Measurements from ENCODE around the gene CELF5. TPM values are rescaled to one million over a fixed set of nuclear protein-coding genes. Genes with fewer than 3 reads are reported as not detected.

CELF5 gene
- total RNA-seq, 2 experiments from 2014 or later, result 0.20 to 0.56 TPM

DNA sequence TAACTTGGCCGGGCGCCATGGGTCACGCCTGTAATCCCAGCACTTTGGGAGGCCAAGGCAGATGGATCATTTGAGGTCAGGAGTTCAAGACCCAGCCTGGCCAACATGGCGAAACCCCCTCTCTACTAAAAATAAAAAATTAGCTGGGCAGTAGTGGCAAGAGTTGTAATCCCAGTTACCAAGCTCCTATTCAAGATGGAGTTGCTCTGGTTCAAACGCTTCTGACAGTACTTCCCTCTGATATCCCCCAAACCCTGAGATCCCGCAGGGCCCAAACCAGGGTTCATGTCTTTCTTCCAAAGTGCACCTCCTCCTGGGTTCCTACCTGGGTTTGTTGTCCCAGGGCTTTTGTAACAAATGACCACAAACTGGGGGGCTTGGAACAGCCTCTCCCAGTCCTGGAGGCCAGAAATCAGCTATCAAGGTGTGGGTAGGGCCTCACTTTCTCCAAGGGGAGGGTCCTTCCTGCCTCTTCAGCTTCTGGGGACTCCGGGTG is 13.7 kb downstream of the CELF5 start:
- ChIA-PET POLR2A (no interaction called here), CTCF (interaction anchor here (1.8 kb wide), 1 partner anchor 67 kb away, joined by 7 read pairs; no protein-coding TSS in a partner anchor)
- TF ChIP-seq, protein P1, sequence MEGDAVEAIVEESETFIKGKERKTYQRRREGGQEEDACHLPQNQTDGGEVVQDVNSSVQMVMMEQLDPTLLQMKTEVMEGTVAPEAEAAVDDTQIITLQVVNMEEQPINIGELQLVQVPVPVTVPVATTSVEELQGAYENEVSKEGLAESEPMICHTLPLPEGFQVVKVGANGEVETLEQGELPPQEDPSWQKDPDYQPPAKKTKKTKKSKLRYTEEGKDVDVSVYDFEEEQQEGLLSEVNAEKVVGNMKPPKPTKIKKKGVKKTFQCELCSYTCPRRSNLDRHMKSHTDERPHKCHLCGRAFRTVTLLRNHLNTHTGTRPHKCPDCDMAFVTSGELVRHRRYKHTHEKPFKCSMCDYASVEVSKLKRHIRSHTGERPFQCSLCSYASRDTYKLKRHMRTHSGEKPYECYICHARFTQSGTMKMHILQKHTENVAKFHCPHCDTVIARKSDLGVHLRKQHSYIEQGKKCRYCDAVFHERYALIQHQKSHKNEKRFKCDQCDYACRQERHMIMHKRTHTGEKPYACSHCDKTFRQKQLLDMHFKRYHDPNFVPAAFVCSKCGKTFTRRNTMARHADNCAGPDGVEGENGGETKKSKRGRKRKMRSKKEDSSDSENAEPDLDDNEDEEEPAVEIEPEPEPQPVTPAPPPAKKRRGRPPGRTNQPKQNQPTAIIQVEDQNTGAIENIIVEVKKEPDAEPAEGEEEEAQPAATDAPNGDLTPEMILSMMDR (IDR thresholded peaks at IDR 0.05), result no peak
- no peak for ATAC-seq
- no peak for DNase-seq
- Mint-ChIP-seq H3K27me3 (no peaks in the 10 kb centered on the region), H3K9me3 (no peaks in the 10 kb centered on the region), H3K27ac (no peak overlapping the region), H3K4me1 (ENCODE audit: low read depth) (no peaks in the 10 kb centered on the region), H3K4me3 (no peak overlapping the region), H3K36me3 (ENCODE audit: low read depth) (no peaks in the 10 kb centered on the region)
- intact Hi-C loops (cut with micrococcal nuclease), result no loop called here

DNA sequence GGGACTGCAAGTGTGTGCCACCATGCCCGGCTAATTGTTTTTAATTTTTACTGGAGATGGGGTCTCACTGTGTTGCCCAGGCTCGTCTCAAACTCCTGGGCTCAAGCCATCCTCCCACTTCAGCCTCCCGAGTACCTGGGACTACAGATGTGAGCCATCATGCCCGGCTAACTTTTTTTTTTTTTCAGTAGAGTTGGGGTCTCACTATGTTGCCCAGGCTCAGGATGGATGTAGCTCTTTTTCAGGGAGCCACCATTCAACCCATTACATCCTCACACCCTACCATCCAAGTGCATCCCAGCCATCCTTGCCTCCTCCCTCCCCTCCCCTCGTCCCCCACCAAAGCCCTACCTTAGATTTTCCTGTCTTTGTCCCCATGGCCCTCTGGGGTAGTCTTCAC is 14.9 kb downstream of the CELF5 start:
- TF ChIP-seq, protein P1 (IDR thresholded peaks at IDR 0.05), result no peak
- no peaks in the 10 kb centered on the region for H3K4me1 Mint-ChIP-seq (ENCODE audit: low read depth)
- CTCF ChIA-PET, result interaction anchor here (0.8 to 1.8 kb wide), 2 partner anchors 10 to 66 kb away, joined by 3 to 7 read pairs; no protein-coding TSS in a partner anchor
- H3K4me3 Mint-ChIP-seq, result no peak overlapping the region
- H3K36me3 Mint-ChIP-seq (ENCODE audit: low read depth), result no peaks in the 10 kb centered on the region
- no peak overlapping the region for H3K27ac Mint-ChIP-seq
- ATAC-seq (no peak), DNase-seq (no peak)
- H3K9me3 Mint-ChIP-seq, result no peaks in the 10 kb centered on the region
- POLR2A ChIA-PET, result no interaction called here
- no peaks in the 10 kb centered on the region for H3K27me3 Mint-ChIP-seq
- intact Hi-C loops (cut with micrococcal nuclease), result no loop called here

DNA sequence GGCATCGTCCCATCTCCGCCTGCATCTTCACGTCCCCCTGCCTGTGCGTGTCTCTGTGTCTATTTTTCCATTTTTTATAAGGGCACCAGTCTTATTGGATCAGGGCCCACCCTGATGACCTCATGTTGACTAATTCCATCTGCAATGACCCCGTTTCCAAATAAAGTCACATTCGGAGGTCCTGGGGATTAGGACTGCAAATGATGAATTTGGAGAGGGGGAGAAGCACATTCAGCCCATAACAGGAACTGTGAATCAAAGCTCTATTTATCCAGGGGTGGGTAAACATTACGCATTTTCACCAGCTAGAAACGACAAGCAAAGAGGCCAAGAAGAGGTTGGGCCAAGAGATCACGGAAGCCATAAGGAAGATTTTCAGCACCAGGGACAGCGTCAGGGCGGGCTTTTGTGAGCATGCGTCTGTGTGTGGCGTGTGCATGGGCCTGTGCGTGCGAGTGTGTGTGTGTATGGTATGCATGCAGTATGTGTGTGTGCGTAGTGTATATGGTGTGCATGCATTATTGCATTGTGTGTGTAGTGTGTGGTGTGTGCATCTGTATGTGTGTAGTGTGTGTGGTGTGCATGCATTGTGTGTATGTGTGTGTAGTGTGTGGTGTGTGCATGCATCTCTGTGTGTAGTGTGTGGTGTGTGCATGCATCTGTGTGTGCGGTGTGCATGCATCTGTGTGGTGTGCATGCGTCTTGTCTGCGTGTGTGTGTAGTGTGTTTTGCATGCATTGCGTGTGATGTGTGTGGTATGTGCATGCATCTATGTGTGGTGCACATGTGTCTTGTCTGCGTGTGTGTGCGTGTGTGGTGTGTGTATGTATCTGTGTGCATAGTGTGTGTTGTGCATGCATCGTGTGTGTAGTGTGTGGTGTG is 19.6 kb downstream of the CELF5 start:
- TF ChIP-seq, protein P1 (IDR thresholded peaks at IDR 0.05), result no peak
- DNase-seq, result peak; percentile 65
- ChIA-PET POLR2A (no interaction called here), CTCF (no interaction called here)
- H3K27ac Mint-ChIP-seq, result no peak overlapping the region
- H3K9me3 Mint-ChIP-seq, result no peaks in the 10 kb centered on the region
- H3K4me3 Mint-ChIP-seq, result no peak overlapping the region
- H3K4me1 Mint-ChIP-seq (ENCODE audit: low read depth), result no peaks in the 10 kb centered on the region
- no peaks in the 10 kb centered on the region for H3K27me3 Mint-ChIP-seq
- intact Hi-C loops (cut with micrococcal nuclease), result no loop called here
- no peaks in the 10 kb centered on the region for H3K36me3 Mint-ChIP-seq (ENCODE audit: low read depth)
- peak; percentile 47 for ATAC-seq

GRCh38 chr19:3245050-3245449 is 20.6 kb downstream of the CELF5 start:
- no peaks in the 10 kb centered on the region for H3K36me3 Mint-ChIP-seq (ENCODE audit: low read depth)
- ATAC-seq (no peak), DNase-seq (no peak)
- ChIA-PET POLR2A (no interaction called here), CTCF (no interaction called here)
- H3K9me3 Mint-ChIP-seq, result no peaks in the 10 kb centered on the region
- H3K27me3 Mint-ChIP-seq, result no peaks in the 10 kb centered on the region
- H3K4me3 Mint-ChIP-seq, result no peak overlapping the region
- no peaks in the 10 kb centered on the region for H3K4me1 Mint-ChIP-seq (ENCODE audit: low read depth)
- H3K27ac Mint-ChIP-seq, result no peak overlapping the region
- TF ChIP-seq, protein P1 (IDR thresholded peaks at IDR 0.05), result no peak
- intact Hi-C loops (cut with micrococcal nuclease), result no loop called here

DNA sequence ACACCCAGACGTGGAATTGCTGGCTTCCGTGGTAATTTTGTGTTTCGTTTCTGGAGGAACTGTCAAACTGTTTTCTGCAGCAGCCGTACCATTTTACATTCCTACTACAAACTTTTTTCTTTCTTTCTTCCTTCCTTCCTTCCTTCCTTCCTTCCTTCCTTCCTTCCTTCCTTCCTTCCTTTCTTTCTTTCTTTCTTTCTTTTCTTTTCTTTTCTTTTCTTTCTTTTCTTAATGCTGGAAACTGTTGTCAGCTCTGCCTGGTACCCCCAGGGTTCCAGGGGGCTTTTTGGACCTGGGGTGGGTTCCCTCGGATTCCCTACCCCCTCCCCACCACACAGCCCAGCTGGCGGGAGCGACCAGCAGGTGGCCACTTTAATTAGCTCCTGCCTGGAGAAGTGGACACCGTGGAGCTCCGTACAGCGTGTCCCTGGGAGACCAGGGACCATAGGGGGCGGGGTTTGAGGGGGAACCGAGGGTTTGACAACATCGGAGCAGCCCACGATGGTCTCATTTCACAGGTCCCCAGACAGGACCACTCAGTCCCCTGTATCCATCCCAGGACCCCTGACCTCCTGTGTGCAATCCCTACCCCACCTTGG is 24.4 kb downstream of the CELF5 start:
- Mint-ChIP-seq H3K27ac (no peak overlapping the region), H3K4me1 (ENCODE audit: low read depth) (no peaks in the 10 kb centered on the region), H3K4me3 (no peak overlapping the region), H3K36me3 (ENCODE audit: low read depth) (no peaks in the 10 kb centered on the region), H3K9me3 (peaks cover 7% of the 10 kb centered on the region), H3K27me3 (peaks cover 8% of the 10 kb centered on the region)
- intact Hi-C loops (cut with micrococcal nuclease), result no loop called here
- CTCF ChIA-PET, result interaction anchor here (0.6 to 1.4 kb wide), 2 partner anchors 15 to 56 kb away, joined by 3 to 4 read pairs; no protein-coding TSS in a partner anchor
- no peak for ATAC-seq
- no peak for DNase-seq
- POLR2A ChIA-PET, result no interaction called here
- TF ChIP-seq, protein P1 (IDR thresholded peaks at IDR 0.05), result no peak
